GM19351 (cell line): ENCODE results near the gene EIF5AL1.
"Not testable (repeated sequence)": the region's sequence is repeated elsewhere in the genome, so short reads cannot be mapped to it uniquely, and the experiment has no call there.

Experiments used
- ATAC-seq: cut with Tn5 transposase; IDR thresholded peaks from one replicate; pipeline ENCODE4 v1.9.1; 2021; ENCODE audit warnings: mild to moderate bottlenecking, moderate library complexity; ENCODE audit not compliant: unreplicated experiment

EIF5AL1 gene

GRCh38 chr10:79555354-79556309 is 43.3 kb downstream of the EIF5AL1 start:
- ATAC-seq: no peak

- ATAC-seq: not testable (repeated sequence)
These were observed 44.6 kb downstream of the EIF5AL1 start for GRCh38 chr10:79556961-79557360.

GRCh38 chr10:79559726-79560125 is 47.4 kb downstream of the EIF5AL1 start:
- ATAC-seq: no peak

GRCh38 chr10:79560160-79560709 is 47.9 kb downstream of the EIF5AL1 start, which contains the start of gene SFTPA2:
SFTPA2 (minus strand) TSS chr10:79560407; CDS start chr10:79559483, 924 bp downstream.
- ATAC-seq: no peak

GRCh38 chr10:79561257-79561656 is 48.9 kb downstream of the EIF5AL1 start:
- ATAC-seq: no peak

GRCh38 chr10:79562135-79562756 is 49.9 kb downstream of the EIF5AL1 start:
- ATAC-seq: peak; percentile 86

GRCh38 chr10:79563426-79563825 is 51.1 kb downstream of the EIF5AL1 start:
- ATAC-seq: no peak
